Posterior vena cava (tissue), 2 donors: Measurements from ENCODE around the gene RAB39A. TPM values are rescaled to one million over a fixed set of nuclear protein-coding genes. Genes with fewer than 3 reads are reported as not detected.
"Not testable (repeated sequence)": the region's sequence is repeated elsewhere in the genome, so short reads cannot be mapped to it uniquely, and the experiment has no call there.

Experiments used
- DNase-seq: peaks from one replicate; pipeline ENCODE4 v3.0.0-alpha.2; 2020; ENCODE audit warnings: low spot score
- intact Hi-C, 2 donors: fragments of 100-400 bp; cut with DNase I; formaldehyde crosslinking; loops; one replicate each; pipeline versions ENCODE4 v1.14.1 to v1.14.2; 2022 to 2023
- long read RNA-seq, 2 donors: library from polyadenylated mRNA; unstranded; transcript quantifications; one replicate each; pipeline ENCODE4 v2.0.0, GENCODE V29; 2020 to 2021
- total RNA-seq, 2 donors: library from RNA; stranded (reverse); fragmentation: NEBNext Ultra II Directional; extraction: Animal tissue kit (Norgen Biotek cat#: 25700); gene quantifications; one replicate each; pipeline ENCODE4 v1.2.1, GENCODE V29; 2021
- donor health status: DM: yes; HTN: yes; CAD: no.
- donor health status: DM: yes; HTN: yes; CAD: no.

RAB39A gene, protein sequence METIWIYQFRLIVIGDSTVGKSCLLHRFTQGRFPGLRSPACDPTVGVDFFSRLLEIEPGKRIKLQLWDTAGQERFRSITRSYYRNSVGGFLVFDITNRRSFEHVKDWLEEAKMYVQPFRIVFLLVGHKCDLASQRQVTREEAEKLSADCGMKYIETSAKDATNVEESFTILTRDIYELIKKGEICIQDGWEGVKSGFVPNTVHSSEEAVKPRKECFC
- total RNA-seq: 1 to 10 TPM; 1.6 to 2.5 TPM
- long read RNA-seq, donor 1: 0 reads
- long read RNA-seq, donor 2: 0 reads

DNA sequence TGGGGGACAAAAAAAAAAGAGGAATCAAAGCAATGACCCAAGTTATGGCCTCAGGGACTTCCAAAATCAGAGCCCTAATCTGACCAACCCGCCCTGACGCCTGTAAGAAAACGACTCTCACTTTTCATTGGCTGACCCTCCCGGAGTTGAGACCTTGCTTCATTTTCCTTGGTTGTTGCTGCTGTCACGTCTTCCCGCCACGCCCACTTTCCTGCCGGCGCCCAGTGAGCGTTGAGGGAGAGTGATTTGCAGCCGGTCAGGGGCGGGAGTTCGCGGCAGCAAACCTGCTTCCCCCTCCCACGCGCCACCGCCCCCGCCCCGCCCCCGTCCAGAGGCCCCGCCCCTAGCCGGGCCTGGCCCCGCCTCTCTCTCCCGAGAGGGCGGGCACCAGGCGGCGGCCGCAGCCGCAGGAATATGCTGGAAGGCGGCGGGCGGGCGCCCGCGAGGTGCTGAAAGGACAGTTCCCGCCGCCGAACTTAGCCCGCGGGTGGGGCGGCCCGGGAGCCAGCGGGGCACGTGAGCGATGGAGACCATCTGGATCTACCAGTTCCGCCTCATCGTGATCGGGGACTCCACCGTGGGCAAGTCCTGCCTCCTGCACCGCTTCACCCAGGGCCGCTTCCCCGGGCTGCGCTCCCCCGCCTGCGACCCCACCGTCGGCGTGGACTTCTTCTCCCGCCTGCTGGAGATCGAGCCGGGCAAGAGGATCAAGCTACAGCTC lies at the start of gene RAB39A:
Gene RAB39A (plus strand): TSS at position 403 of the 721 bp plus-strand sequence. CDS start 121 bp downstream, at position 524.
- DNase-seq: peak; percentile 95
- intact Hi-C loops: no loop called here

DNA sequence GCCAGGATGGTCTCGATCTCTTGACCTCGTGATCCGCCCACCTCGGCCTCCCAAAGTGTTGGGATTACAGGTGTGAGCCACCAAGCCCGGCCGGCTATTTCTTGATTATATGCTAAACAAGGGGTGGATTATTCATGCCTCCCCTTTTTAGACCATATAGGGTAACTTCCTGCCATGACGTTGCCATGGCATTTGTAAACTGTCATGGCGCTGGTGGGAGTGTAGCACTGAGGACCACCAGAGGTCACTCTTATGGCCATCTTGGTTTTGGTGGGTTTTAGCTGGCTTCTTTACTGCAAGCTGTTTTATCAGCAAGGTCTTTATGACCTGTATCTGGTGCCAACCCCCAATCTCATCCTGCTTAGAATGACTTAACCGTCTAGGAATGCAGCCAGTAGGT lies 46.8 kb upstream of the RAB39A start:
- intact Hi-C loops, DNase-seq: not testable (repeated sequence)

DNA sequence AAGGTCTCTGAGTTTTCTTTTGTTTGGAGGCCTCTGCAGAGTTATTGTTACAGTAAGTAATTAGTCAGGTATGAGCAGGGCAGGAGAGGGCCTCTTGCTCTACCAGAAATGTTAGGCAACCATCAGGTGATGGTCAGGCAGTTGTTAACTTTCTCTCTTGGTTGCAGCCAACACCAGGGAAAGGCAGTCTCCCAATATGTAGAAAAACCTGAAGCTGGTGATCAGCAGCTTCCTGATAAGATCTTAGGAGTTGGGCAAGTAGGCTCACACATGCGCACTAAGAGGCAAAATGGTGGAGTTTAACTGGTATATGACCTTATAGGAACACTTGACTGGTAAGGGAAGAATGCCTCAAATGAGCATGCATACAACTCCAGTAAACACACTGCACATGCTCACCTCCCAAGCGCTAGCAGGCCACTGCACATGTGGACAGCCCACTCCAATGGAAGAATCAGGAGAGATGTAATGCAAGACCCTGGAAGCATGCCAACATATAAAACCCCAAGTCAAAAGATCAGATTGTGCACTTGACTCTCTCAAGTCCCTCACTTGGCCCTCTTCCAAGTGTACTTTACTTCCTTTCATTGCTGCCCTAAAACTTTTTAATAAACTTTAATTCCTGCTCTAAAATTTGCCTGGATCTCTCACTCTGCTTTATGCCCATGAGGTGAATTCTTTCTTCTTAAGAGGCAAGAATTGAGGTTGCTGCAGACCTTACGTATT lies 46.0 kb upstream of the RAB39A start:
- intact Hi-C loops: no loop called here

DNA sequence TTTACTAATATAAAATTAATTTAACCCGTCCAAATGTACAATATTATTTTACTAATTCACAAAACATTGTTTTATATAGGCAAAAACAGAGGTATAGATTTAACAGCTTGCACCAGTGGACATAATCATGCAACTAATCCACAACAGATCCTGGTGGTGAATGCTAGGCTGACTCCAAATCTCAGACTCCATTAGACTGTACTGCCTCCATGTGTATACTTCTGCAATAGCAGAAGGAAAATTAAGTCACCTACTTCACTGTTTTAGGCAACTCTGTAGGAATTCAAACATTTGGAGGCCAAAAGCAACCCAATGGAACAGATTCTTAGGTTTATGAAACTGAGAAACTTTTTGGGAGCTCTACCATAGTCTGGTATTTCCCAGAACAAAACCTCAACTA lies 30.0 kb upstream of the RAB39A start:
- no peak for DNase-seq
- intact Hi-C loops: no loop called here

More for the DNA sequence above, 46.0 kb upstream of the RAB39A start:
- no peak for DNase-seq

DNA sequence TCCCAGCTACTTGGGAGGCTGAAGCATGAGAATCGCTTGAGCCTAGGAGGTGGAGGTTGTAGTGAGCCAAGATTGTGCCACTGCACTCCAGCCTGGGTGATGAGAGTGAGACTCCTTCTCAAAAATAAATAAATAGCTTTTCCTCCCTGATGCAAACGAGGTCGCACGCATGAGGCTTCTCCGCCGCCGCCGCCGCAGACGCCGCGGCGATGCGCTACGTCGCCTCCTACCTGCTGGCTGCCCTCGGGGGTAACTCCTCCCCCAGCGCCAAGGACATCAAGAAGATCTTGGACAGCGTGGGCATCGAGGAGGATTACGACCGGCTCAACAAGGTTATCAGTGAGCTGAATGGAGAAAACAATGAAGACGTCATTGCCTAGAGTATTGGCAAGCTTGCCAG lies 20.0 kb upstream of the RAB39A start:
- intact Hi-C loops: no loop called here
- peak; percentile 46 for DNase-seq

DNA sequence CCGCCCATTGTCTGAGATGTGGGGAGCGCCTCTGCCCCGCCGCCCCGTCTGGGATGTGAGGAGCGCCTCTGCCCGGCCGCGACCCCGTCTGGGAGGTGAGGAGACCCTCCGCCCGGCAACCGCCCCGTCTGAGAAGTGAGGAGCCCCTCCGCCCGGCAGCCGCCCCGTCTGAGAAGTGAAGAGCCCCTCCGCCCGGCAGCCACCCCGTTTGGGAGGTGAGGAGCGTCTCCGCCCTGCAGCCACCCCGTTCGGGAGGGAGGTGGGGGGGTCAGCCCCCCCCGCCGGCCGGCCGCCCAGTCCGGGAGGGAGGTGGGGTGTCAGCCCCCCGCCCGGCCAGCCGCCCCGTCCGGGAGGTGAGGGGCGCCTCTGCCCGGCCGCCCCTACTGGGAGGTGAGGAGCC lies 15.8 kb upstream of the RAB39A start:
- intact Hi-C loops, DNase-seq: not testable (repeated sequence)

DNA sequence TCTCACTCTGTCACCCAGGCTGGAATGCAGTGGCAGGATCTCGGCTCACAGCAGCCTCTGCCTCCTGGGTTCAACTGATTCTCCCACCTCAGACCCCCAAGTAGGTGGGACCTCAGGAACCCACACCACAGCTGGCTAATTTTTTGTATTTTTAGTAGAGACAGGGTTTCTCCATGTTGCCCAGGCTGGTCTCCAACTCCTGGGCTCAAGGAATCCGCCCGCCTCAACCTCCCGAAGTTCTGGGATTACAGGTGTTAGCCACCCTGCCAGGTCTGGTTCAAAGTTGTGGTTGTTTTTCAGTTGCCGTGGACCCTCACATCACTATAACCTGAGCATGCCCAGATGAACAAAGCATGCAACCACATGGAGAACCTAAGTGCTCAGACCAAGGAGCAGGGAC lies 13.0 kb upstream of the RAB39A start:
- DNase-seq: no peak
- intact Hi-C loops: no loop called here

DNA sequence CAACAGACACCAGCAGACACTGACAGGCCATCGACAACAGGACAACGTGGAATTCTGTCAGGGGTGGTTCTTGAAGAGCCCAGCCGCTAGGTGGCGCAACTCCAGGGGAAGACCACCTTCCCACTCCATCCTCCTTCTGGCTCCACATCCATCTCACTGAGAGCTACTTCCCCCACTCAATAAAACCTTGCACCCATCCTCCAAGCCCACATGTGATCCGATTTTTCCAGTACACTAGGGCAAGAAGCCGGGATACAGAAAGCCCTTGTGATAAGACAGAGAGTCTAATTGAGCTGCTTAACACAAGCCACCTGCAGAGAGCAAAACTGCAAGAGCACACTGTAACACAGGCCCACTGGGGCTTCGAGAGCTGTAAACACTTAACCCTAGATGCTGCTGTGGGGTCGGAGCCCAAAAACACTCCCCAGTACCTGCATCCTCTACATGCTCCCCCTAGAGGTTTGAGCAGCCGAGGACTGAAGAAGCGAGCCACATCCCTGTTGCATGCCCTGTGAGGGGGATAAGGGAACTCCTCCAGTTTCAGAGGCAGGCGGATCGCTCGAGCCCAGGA lies 11.5 kb upstream of the RAB39A start:
- DNase-seq: no peak
- intact Hi-C loops: no loop called here

DNA sequence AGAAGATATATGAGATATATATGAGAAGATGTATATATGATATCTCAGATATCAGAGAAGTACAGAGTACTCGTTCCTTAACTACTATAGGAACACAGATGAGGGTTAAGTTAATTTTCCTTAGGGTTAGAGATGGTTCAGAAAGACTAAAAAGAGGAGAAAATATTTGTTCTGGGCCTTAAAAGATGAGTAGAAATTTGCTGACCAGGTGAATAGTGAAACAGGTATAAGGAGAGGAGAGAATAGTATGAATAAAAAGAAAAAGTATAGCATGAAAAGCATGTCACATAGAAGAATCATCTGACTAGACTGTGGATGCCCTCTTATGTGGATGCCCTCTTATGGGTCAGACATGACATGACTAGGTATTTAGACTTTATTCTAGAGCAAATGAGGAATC lies 6.3 kb upstream of the RAB39A start:
- intact Hi-C loops: no loop called here
- no peak for DNase-seq

DNA sequence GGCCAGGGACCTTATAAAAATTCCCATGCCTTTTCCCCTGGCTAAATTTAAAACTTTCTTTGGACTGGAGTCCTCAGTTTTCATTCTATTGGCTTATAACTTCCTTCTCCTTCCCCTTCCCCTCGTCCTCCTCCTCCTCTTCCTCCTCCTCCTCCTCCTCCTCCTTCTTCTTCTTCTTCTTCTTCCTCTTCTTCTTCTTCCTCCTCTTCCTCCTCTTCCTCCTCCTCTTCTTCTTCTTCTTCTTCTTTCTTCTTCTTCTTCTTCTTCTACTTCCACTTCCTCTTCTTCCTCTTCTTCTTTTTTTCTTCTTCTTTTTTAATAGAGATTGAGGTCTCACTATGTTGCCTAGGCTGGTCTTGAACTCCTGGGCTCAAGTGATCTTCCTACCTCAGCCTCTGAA lies 4.7 kb upstream of the RAB39A start:
- DNase-seq, intact Hi-C loops: not testable (repeated sequence)

DNA sequence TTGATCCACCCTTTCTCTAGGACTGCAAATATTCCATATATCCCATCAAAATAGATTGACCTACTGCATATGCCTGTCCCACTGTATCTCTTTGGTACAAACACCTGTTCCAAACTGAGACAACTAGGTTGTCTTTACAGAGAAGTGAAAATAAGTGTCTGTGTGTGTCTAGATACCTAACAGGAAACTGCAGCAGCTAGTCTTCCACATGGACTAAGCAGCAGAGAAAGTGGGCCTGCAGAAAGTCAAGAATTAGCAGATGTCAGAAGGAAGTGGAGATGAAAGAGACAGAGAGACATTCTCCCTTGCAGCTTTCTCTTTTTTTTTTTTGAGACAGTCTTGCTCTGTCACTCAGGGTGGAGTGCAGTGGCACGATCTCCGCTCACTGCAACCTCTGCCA lies 3.9 kb upstream of the RAB39A start:
- intact Hi-C loops: no loop called here
- no peak for DNase-seq

DNA sequence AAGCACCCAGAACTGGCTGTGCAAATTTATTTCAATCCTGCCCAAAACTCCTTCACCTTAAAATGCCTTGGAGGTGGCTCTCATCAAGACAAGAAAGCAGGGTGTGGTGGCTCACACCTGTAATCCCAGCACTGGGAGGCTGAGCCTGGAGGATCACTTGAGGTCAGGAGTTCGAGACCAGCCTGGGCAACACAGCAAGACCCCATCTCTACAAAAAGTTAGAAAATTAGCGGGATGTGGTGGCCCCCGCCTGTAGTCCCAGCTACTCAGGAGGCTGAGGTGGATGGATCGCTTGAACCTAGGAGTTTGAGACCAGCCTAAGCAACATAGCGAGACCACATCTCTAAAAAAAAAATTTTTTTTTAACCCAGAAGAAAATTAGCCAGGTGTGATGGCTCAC lies 689 bp upstream of the RAB39A start:
- intact Hi-C loops: no loop called here
- DNase-seq: no peak

DNA sequence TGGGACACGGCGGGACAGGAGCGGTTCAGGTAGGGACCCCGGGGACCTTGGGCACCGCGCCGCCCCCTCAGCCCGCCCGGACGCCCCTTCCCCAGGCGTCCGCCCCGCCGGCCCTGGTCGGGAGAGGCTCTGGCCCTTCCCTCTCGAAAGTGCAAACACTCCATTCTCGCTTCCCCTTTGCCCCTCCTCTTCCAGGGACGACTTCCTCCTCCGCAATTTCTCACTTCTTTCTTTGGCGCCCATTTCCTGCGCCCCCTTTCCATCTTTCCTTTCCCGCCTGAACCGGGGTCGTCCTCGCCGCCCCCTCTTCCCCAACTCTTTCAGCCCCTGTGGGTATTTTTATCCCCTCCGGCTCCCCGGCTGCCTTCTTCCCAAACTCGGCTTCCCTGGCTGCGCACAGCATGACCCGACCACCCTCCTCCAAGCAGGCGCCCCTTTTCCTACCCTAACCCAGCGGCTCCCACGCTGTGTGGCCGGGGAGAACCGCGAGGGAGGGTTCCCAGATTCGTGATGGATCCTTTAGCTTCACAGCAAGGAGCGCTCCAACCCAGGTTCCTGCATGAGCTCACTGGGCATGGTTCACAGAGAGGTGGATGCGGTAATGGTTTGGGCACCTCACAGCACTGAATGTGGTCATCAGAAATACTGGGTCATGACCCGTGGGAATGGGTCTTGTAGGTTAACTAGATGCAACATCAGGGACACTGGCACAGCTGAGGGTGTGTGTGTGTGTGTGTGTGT lies 689 bp downstream of the RAB39A start:
- intact Hi-C loops: no loop called here
- no peak for DNase-seq

DNA sequence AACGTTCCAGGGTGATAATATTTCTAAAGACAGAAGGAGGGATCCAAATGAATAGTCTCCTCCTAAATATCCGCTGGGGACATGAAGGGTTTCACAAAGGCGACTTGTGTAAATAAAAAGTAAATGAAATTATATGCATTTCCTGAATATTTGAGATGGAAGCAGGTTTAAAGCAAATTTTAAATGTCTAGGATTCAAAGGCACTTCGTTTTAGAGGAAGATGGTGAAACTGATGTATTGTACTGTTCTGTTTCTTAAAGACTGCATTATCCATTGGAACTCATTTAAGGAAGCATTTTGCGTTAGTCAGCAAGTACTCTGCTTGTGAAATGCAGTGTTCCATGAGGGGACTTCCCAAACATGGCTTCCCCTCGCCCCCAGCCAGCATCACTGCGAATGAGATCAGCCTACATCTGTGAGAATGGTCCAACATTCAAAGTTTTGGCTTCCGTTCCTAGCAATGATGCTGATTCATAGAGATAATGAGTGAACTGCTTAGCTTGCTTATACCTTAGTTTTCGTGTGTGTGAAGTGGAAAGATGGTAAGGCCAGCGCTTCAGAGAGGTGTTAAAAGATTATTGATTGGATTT lies 1.5 kb downstream of the RAB39A start:
- no peak for DNase-seq
- intact Hi-C loops: no loop called here

DNA sequence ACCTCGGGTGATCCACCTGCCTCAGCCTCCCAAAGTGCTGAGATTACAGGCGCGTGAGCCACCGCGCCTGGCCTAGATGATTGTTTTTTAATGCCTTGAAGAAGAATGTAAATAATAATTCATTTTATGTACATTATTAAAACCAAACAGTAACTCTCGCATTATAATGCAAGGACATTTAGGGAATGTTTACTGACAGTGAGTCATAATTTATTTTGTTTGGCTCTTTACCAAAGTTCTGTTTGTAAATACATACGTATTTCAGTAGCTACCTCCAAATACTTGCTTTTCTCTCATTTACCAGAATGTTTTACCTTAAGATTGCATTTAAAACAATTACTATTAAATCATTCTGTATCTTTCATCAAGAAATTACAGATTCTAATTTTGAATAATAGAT lies 3.0 kb downstream of the RAB39A start:
- intact Hi-C loops: no loop called here
- DNase-seq: no peak

DNA sequence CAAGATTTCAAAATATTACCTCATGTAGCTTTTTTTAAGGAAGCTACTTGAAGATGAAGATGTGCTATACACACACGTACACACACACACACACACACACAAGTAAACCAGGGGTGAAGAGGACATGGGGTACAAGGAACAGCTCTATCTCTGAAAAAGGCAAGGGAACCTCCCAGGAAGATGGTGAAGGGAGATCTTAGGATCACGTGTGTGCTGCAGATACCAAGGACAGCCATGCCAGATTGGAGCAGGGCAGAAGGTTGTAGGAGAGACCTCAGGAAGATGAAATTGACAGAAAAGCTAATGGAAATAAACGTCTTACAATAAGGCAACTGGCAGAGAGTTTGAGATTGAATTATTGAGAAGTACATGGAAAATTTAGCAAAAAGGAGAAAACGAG lies 19.7 kb downstream of the RAB39A start:
- DNase-seq: no peak
- intact Hi-C loops: no loop called here

DNA sequence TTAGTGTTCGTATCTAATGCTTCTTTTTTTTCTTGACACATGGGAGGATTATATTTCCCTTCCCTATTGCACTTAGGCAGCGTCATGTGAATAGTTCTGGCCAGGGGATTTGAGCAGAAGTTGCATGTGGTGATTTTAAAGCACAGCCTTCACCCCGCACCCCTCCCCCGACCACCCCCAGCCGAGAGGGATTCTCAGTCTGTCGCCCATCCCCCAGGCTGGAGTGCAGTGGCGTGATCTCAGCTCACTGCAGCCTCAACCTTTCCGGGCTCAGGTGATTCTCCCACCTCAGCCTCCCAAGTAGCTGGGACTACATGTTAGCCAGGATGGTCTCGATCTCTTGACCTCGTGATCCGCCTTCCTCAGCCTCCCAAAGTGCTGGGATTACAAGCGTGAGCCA lies 20.1 kb downstream of the RAB39A start:
- intact Hi-C loops, DNase-seq: not testable (repeated sequence)

DNA sequence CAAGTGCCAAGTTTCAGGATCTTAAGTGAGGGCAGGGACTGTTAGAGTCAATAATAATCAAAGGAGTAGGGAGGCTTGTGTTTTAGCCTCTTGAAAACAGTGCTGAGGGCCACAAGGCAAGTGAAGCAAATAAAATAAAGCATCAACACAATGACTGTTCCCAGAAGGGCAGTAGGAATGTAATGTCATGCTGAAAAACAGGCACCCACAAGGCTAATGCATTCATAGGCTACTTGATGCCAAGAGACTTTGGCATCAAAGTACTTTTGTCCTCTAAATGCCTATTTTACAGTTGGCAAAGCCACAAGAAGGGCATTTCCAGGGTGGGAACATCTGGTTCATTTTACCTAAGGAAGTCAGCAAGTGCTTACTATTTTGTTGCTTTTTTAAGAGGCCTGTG lies 22.9 kb downstream of the RAB39A start:
- intact Hi-C loops: no loop called here
- DNase-seq: no peak

DNA sequence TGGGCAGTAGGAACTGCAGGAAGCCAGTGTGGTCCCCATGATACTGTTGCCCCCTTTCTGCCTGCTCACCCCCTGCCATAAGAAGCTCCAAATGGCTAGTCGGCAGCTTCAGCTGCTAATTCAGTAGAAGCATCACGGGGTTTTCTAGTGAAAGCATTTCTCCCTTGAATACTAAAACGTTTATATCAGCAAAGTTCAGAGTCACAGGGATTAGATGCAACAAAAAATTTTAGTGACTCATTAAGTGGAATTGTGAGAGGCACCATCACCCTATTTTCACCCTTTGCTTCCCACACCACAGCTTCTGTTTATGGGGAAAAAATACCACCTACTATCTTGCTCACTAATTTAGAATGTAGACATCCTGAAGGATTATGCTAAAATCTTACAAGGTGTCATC lies 25.2 kb downstream of the RAB39A start:
- intact Hi-C loops: no loop called here
- DNase-seq: no peak
